ENCODE measurements around the gene COL13A1.

DNA sequence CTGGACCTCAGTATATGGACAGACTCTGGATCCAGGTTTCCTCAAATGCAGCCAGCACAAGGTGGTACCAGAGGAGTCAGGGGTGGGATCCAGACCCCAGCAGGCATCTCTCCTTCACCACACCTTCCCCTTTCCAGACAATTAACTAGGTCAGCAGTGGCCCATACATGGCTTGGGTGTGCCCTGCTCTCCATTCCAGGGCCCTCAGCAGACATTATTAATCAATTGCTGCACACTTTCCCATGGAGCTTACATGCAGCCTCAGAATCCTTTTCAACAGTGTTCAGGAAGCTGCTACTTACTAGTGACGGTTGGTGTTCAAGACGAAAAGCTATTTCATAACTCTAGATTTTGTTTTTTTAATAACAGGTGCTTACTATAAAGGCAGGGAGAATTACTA lies 6.0 kb downstream of the COL13A1 start:
- no peak for TF ChIP-seq POLR2A (IDR thresholded peaks at IDR 0.05)
- no peak for TF ChIP-seq CTCF (IDR thresholded peaks at IDR 0.05)
